Caco-2 (cell line): ENCODE results near the gene HDDC2. TPM values are rescaled to one million over a fixed set of nuclear protein-coding genes. Genes with fewer than 3 reads are reported as not detected.
A peak's percentile ranks its signal among the peaks of the same experiment; 100 is the strongest.

ENCODE experiments used
- BruUV-seq: library from RNA; stranded (reverse); fragments of 400-500 nt; replicated peaks from 2 replicates; lab custom pipeline; 2021; lab: Mats Ljungman, UMichigan
- CTCF ChIA-PET: fragments of 300-600 bp; sonication (Branson Sonifier 250); formaldehyde crosslinking; loops from one replicate; lab custom pipeline; 2022; ENCODE audit warnings: antibody characterized with exemption; lab: Charles Lee
- POLR2A ChIA-PET: fragments of 300-600 bp; sonication (Branson Sonifier 250); formaldehyde crosslinking; loops from one replicate; lab custom pipeline; 2022; ENCODE audit warnings: antibody characterized with exemption; lab: Charles Lee
- DNase-seq, 2 experiments: peaks; one replicate each; pipeline versions ENCODE4 v3.0.0 to v3.0.0-alpha.2; 2020 to 2022
- H3K27me3 ChIP-seq: replicated peaks from 2 replicates; pipeline ENCODE4 v1.6.0; 2011; ENCODE audit warnings: low read length; ENCODE audit not compliant: control insufficient read depth, insufficient read depth
- H3K36me3 ChIP-seq: 2 replicates; pipeline ENCODE4 v1.5.1; 2011; ENCODE audit warnings: low read length; ENCODE audit not compliant: control insufficient read depth, insufficient read depth
- H3K4me1 ChIP-seq: fragments of 250-450 bp; sonication (Bioruptor Pico); 2 replicates; pipeline ENCODE4 v1.5.1; 2020; ENCODE audit warnings: mild to moderate bottlenecking
- H3K4me3 ChIP-seq: 2 replicates; pipeline ENCODE4 v1.5.1; 2011; ENCODE audit warnings: low read depth, mild to moderate bottlenecking, control low read depth, low read length
- H3K9me3 ChIP-seq: fragments of 250-450 bp; sonication (Bioruptor Pico); 2 replicates; pipeline ENCODE4 v1.5.1; 2020; ENCODE audit warnings: mild to moderate bottlenecking, moderate library complexity
- H3K27ac Mint-ChIP-seq: one replicate; pipeline ENCODE4 v1.8.0; 2022; ENCODE audit warnings: mixed read lengths; ENCODE audit not compliant: unreplicated experiment
- H3K27me3 Mint-ChIP-seq: one replicate; pipeline ENCODE4 v1.8.0; 2022; ENCODE audit warnings: mixed read lengths; ENCODE audit not compliant: insufficient read depth, unreplicated experiment
- H3K36me3 Mint-ChIP-seq: one replicate; pipeline ENCODE4 v1.8.0; 2022; ENCODE audit warnings: mild to moderate bottlenecking, mixed read lengths; ENCODE audit not compliant: insufficient read depth, unreplicated experiment
- H3K4me1 Mint-ChIP-seq: one replicate; pipeline ENCODE4 v1.8.0; 2022; ENCODE audit warnings: low read depth, mixed read lengths; ENCODE audit not compliant: unreplicated experiment
- H3K4me3 Mint-ChIP-seq: one replicate; pipeline ENCODE4 v1.8.0; 2022; ENCODE audit warnings: mild to moderate bottlenecking, moderate library complexity, mixed read lengths; ENCODE audit not compliant: unreplicated experiment
- H3K9me3 Mint-ChIP-seq: one replicate; pipeline ENCODE4 v1.8.0; 2022; ENCODE audit warnings: mixed read lengths; ENCODE audit not compliant: unreplicated experiment
- CTCF ChIP-seq, 2 experiments: fragments of 200-600 bp in 1 of 2; IDR thresholded peaks; 1 replicate in 1 of 2; 2 replicates in 1 of 2; pipeline versions ENCODE4 v1.5.1 to v1.8.0; 2011 to 2022; ENCODE audit warnings: antibody characterized with exemption in 1 of 2, control low read depth in 1 of 2, inconsistent platforms in 1 of 2, low read depth in 1 of 2, low read length in 1 of 2, mild to moderate bottlenecking in 1 of 2, moderate library complexity in 1 of 2; ENCODE audit not compliant: insufficient read depth in 1 of 2, severe bottlenecking in 1 of 2, unreplicated experiment in 1 of 2
- intact Hi-C: fragments of 100-400 bp; cut with micrococcal nuclease; formaldehyde crosslinking; loops from one replicate; pipeline ENCODE4 v1.10.0; 2022; ENCODE audit not compliant: unreplicated experiment
- total RNA-seq: library from RNA; stranded (reverse); gene quantifications from 2 replicates; pipeline ENCODE4 v1.2.3, GENCODE V29; 2022

Gene HDDC2
- total RNA-seq, 1 experiment from 2014 or later, result 66.5 TPM

DNA sequence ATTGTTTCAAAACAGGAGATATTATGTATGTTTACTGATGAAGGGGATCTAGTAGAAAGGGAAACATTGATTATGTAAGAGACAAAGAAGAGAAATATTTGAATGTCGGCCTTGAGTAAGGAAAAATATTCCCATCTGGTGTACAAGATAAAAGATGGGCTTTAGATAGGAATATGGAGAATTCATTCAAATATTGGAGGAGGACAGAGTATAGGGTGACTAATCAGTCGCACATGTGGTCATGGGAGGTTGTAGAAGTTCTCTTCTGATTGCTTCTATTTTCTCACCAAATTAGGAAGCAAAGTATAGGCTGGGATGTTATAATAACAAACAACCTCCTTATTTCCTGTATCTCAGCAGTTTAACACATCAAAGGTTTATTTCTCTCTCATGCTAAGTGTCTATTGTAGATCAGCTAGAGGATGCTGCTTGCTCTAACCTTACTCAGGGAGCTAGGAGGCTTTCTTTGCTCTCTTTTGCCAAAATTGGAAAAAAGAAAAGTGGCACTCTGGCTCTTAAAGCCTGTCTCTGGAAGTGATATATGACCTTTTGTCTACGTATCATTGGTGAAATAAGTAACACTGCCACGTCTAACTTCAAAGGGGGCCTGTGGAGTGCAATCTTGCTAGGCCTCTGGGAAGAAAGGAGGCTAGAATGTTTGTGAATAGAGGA is 1.2 kb upstream of the HDDC2 start:
- Mint-ChIP-seq H3K9me3 (peaks cover 14% of the 10 kb centered on the region), H3K4me3 (no peak overlapping the region), H3K27ac (no peak overlapping the region), H3K27me3 (no peaks in the 10 kb centered on the region), H3K4me1 (peaks cover 34% of the 10 kb centered on the region), H3K36me3 (peaks cover 20% of the 10 kb centered on the region)
- Histone ChIP-seq H3K4me1 (peaks cover 25% of the 10 kb centered on the region), H3K9me3 (no peaks in the 10 kb centered on the region), H3K27me3 (no peaks in the 10 kb centered on the region), H3K36me3 (no peaks in the 10 kb centered on the region; the same call in 1 of the 2 replicates), H3K4me3 (no peak overlapping the region)
- DNase-seq, result no peak
- ChIA-PET POLR2A (no interaction called here), CTCF (no interaction called here)
- no TSS peak for BruUV-seq
- TF ChIP-seq CTCF (IDR thresholded peaks at IDR 0.05; ENCODE audit: insufficient read depth in 1 of 2, low read depth in 1 of 2, low read length in 1 of 2, severe bottlenecking in 1 of 2, unreplicated experiment in 1 of 2), result no peak
- intact Hi-C loops, result no loop called here

DNA sequence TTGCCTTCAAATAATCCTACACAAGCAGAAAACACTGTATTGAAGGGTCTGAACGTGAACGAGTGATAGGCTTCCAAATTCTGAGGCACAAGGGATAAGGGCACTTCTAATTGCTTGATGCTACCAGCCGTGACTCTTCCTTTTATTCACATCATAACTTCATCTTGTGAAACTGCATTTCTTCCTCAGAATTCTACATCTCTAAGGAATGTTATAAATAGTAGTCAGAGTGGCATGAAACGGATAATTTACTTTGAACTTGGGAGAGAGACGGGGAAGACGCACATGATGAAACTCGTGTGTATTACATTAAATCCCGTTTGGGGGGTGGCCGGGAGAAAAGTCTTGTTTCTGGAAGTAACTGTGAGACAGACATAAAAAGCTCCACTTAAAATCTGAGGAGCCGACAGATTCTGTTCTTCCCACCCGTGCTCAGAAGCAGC is 754 bp downstream of the HDDC2 start:
- Histone ChIP-seq H3K36me3 (no peaks in the 10 kb centered on the region; the same call in 1 of the 2 replicates), H3K4me1 (peaks cover 5% of the 10 kb centered on the region), H3K27me3 (no peaks in the 10 kb centered on the region), H3K4me3 (peak overlapping the region; percentile 64), H3K9me3 (no peaks in the 10 kb centered on the region)
- intact Hi-C loops, result loop anchor here (2.0 kb wide), 2 partner anchors 108 to 148 kb away; partner anchors contain the start of gene TPD52L1
- no TSS peak for BruUV-seq
- no peak for DNase-seq
- ChIA-PET CTCF (no interaction called here), POLR2A (interaction anchor here (1.0 kb wide), 1 partner anchor 99 kb away, joined by 3 read pairs; no protein-coding TSS in a partner anchor)
- H3K36me3 Mint-ChIP-seq, result peaks cover 20% of the 10 kb centered on the region
- peaks cover 16% of the 10 kb centered on the region for H3K4me1 Mint-ChIP-seq
- H3K9me3 Mint-ChIP-seq, result peaks cover 14% of the 10 kb centered on the region
- TF ChIP-seq CTCF (IDR thresholded peaks at IDR 0.05; ENCODE audit: insufficient read depth in 1 of 2, low read depth in 1 of 2, low read length in 1 of 2, severe bottlenecking in 1 of 2, unreplicated experiment in 1 of 2), result no peak
- peak overlapping the region; percentile 88 for H3K27ac Mint-ChIP-seq
- peak overlapping the region; percentile 90 for H3K4me3 Mint-ChIP-seq
- no peaks in the 10 kb centered on the region for H3K27me3 Mint-ChIP-seq

DNA sequence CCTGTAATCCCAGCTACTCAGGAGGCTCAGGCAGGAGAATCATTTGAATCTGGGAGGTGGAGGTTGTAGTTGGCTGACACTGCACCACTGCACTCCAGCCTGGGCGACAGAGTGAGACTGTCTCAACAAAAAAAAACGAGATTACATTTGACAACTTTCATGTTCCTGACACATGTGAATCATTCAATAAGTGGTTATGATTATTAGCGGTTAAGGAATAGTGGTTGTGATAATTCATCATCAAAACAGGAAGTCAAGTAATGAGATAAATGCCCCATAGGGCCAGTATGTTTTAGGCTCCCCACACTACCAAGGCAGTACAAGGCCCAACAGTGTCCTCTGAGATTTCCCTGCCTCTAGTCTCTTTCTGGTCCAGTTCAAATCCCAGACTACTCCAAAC is 2.5 kb downstream of the HDDC2 start:
- H3K27ac Mint-ChIP-seq, result peak overlapping the region; percentile 48
- H3K4me3 ChIP-seq, result no peak overlapping the region
- peaks cover 14% of the 10 kb centered on the region for H3K4me1 Mint-ChIP-seq
- H3K36me3 Mint-ChIP-seq, result peaks cover 32% of the 10 kb centered on the region
- no peak overlapping the region for H3K4me3 Mint-ChIP-seq
- TF ChIP-seq CTCF (IDR thresholded peaks at IDR 0.05; ENCODE audit: insufficient read depth in 1 of 2, low read depth in 1 of 2, low read length in 1 of 2, severe bottlenecking in 1 of 2, unreplicated experiment in 1 of 2), result no peak
- H3K9me3 Mint-ChIP-seq, result peaks cover 4% of the 10 kb centered on the region
- no peaks in the 10 kb centered on the region for H3K27me3 ChIP-seq
- H3K27me3 Mint-ChIP-seq, result no peaks in the 10 kb centered on the region
- DNase-seq, result no peak
- POLR2A ChIA-PET, result no interaction called here
- H3K4me1 ChIP-seq, result 0 out of 2 replicates have a peak, but pooled peaks cover 3% of the 10 kb centered on the region
- H3K36me3 ChIP-seq, result no peaks in the 10 kb centered on the region; the same call in 1 of the 2 replicates
- BruUV-seq, result no TSS peak
- CTCF ChIA-PET, result no interaction called here
- intact Hi-C loops, result no loop called here
- H3K9me3 ChIP-seq, result no peaks in the 10 kb centered on the region
